ENCODE measurements around the gene PRKG1. TPM values are rescaled to one million over a fixed set of nuclear protein-coding genes. Genes with fewer than 3 reads are reported as not detected.

PRKG1 gene
- total RNA-seq, 1 experiment from 2014 or later, result 0.21 TPM

GRCh38 chr10:51892313-51892712 lies 818.0 kb downstream of the PRKG1 start:
- intact Hi-C loops (cut with micrococcal nuclease; ENCODE audit: unreplicated experiment), result no loop called here
- CTCF ChIA-PET, result no interaction called here
- Mint-ChIP-seq H3K4me1 (ENCODE audit: low read depth, unreplicated experiment) (no peaks in the 10 kb centered on the region), H3K27me3 (ENCODE audit: unreplicated experiment) (no peaks in the 10 kb centered on the region), H3K36me3 (ENCODE audit: insufficient read depth, unreplicated experiment) (no peaks in the 10 kb centered on the region), H3K4me3 (ENCODE audit: low read depth, unreplicated experiment) (no peak overlapping the region), H3K9me3 (ENCODE audit: low read depth, unreplicated experiment) (no peaks in the 10 kb centered on the region), H3K27ac (ENCODE audit: unreplicated experiment) (no peak overlapping the region)
- TF ChIP-seq CTCF (IDR thresholded peaks at IDR 0.05; ENCODE audit: unreplicated experiment), result no peak
- DNase-seq, result no peak
- BruUV-seq (replicated peaks), result no TSS peak

- peak; percentile 24 for DNase-seq
- intact Hi-C loops (cut with micrococcal nuclease; ENCODE audit: unreplicated experiment), result no loop called here
- H3K9me3 Mint-ChIP-seq (ENCODE audit: low read depth, unreplicated experiment), result no peaks in the 10 kb centered on the region
- H3K4me1 Mint-ChIP-seq (ENCODE audit: low read depth, unreplicated experiment), result no peaks in the 10 kb centered on the region
- TF ChIP-seq CTCF (IDR thresholded peaks at IDR 0.05; ENCODE audit: unreplicated experiment), result no peak
- H3K27ac Mint-ChIP-seq (ENCODE audit: unreplicated experiment), result no peak overlapping the region
- H3K27me3 Mint-ChIP-seq (ENCODE audit: unreplicated experiment), result no peaks in the 10 kb centered on the region
- H3K4me3 Mint-ChIP-seq (ENCODE audit: low read depth, unreplicated experiment), result no peak overlapping the region
- CTCF ChIA-PET, result no interaction called here
- no peaks in the 10 kb centered on the region for H3K36me3 Mint-ChIP-seq (ENCODE audit: insufficient read depth, unreplicated experiment)
- BruUV-seq (replicated peaks), result no TSS peak
Measured at GRCh38 chr10:51892965-51893658, 818.8 kb downstream of the PRKG1 start.

GRCh38 chr10:51894771-51895578 lies 820.7 kb downstream of the PRKG1 start:
- no peak overlapping the region for H3K27ac Mint-ChIP-seq (ENCODE audit: unreplicated experiment)
- H3K9me3 Mint-ChIP-seq (ENCODE audit: low read depth, unreplicated experiment), result no peaks in the 10 kb centered on the region
- H3K27me3 Mint-ChIP-seq (ENCODE audit: unreplicated experiment), result no peaks in the 10 kb centered on the region
- no peaks in the 10 kb centered on the region for H3K36me3 Mint-ChIP-seq (ENCODE audit: insufficient read depth, unreplicated experiment)
- DNase-seq, result no peak
- intact Hi-C loops (cut with micrococcal nuclease; ENCODE audit: unreplicated experiment), result loop anchor here (5.0 kb wide), 1 partner anchor 1267 kb away; no protein-coding TSS in a partner anchor
- BruUV-seq (replicated peaks), result no TSS peak
- no peak for TF ChIP-seq CTCF (IDR thresholded peaks at IDR 0.05; ENCODE audit: unreplicated experiment)
- CTCF ChIA-PET, result no interaction called here
- no peak overlapping the region for H3K4me3 Mint-ChIP-seq (ENCODE audit: low read depth, unreplicated experiment)
- H3K4me1 Mint-ChIP-seq (ENCODE audit: low read depth, unreplicated experiment), result no peaks in the 10 kb centered on the region

DNA sequence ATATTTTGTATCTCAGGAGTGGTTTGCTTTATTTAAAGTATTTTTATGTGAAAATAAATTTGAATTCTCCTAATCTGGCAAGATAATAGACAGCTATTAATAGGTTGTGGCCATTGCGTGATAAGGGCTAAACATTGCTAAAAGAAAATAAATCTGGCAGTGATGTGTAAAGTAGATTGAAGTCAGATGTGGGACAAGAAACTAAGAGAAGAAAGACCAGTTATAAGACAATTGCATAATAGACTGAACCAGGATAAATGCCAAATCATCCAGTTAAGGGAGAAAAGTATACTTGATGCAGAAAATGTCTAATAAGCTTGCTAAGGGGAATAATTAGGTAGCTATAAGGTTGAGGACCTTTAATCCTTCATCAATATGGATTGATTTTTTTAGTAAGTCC lies 822.6 kb downstream of the PRKG1 start:
- H3K4me1 Mint-ChIP-seq (ENCODE audit: low read depth, unreplicated experiment), result no peaks in the 10 kb centered on the region
- H3K27ac Mint-ChIP-seq (ENCODE audit: unreplicated experiment), result no peak overlapping the region
- CTCF ChIA-PET, result no interaction called here
- no peak for DNase-seq
- no peaks in the 10 kb centered on the region for H3K36me3 Mint-ChIP-seq (ENCODE audit: insufficient read depth, unreplicated experiment)
- TF ChIP-seq CTCF (IDR thresholded peaks at IDR 0.05; ENCODE audit: unreplicated experiment), result no peak
- H3K9me3 Mint-ChIP-seq (ENCODE audit: low read depth, unreplicated experiment), result no peaks in the 10 kb centered on the region
- BruUV-seq (replicated peaks), result no TSS peak
- no peaks in the 10 kb centered on the region for H3K27me3 Mint-ChIP-seq (ENCODE audit: unreplicated experiment)
- H3K4me3 Mint-ChIP-seq (ENCODE audit: low read depth, unreplicated experiment), result no peak overlapping the region
- intact Hi-C loops (cut with micrococcal nuclease; ENCODE audit: unreplicated experiment), result loop anchor here (5.0 kb wide), 1 partner anchor 1265 kb away; no protein-coding TSS in a partner anchor
